Mesenteric fat pad (tissue), 1 donor: Measurements from ENCODE around the gene NNMT. TPM values are rescaled to one million over a fixed set of nuclear protein-coding genes. Genes with fewer than 3 reads are reported as not detected.
"Not testable (repeated sequence)": the region's sequence is repeated elsewhere in the genome, so short reads cannot be mapped to it uniquely, and the experiment has no call there.

Experiments used
- DNase-seq: peaks from one replicate; pipeline ENCODE4 v3.0.0-alpha.2; 2020; ENCODE audit warnings: low spot score
- total RNA-seq: library from RNA; stranded (reverse); fragmentation: NEBNext Ultra II Directional; extraction: Animal tissue kit (Norgen Biotek cat#: 25700); gene quantifications from one replicate; pipeline ENCODE4 v1.2.1, GENCODE V29; 2021
- donor health status: DM: yes; HTN: yes; CAD: no.

Gene NNMT
- total RNA-seq, 1 donor from 2014 or later = 1,405 TPM

GRCh38 chr11:114307524-114308203, 11.5 kb downstream of the NNMT start:
- no peak for DNase-seq

- DNase-seq = no peak
Measured at GRCh38 chr11:114308689-114309089, 12.5 kb downstream of the NNMT start.

- DNase-seq = no peak
Measured at GRCh38 chr11:114309517-114309916, 13.3 kb downstream of the NNMT start.

- no peak for DNase-seq
Measured at GRCh38 chr11:114310095-114310494, 13.9 kb downstream of the NNMT start.

- DNase-seq = no peak
Measured at GRCh38 chr11:114311946-114312345, 15.7 kb downstream of the NNMT start.

- no peak for DNase-seq
Measured at GRCh38 chr11:114314096-114314495, 17.9 kb downstream of the NNMT start.

GRCh38 chr11:114315749-114316368, 19.7 kb downstream of the NNMT start:
- DNase-seq = no peak

- DNase-seq = no peak
Measured at GRCh38 chr11:114316980-114317786, 21.0 kb downstream of the NNMT start.

- DNase-seq = no peak
Measured at GRCh38 chr11:114317787-114318137, 21.6 kb downstream of the NNMT start.

GRCh38 chr11:114318361-114318760, 22.2 kb downstream of the NNMT start:
- no peak for DNase-seq

GRCh38 chr11:114319716-114320328, 23.6 kb downstream of the NNMT start:
- no peak for DNase-seq

GRCh38 chr11:114321621-114322257, 25.5 kb downstream of the NNMT start:
- DNase-seq = no peak

GRCh38 chr11:114322934-114323333, 26.7 kb downstream of the NNMT start:
- DNase-seq = no peak

GRCh38 chr11:114326151-114326550, 30.0 kb downstream of the NNMT start:
- DNase-seq = no peak

- no peak for DNase-seq
Measured at GRCh38 chr11:114326776-114327175, 30.6 kb downstream of the NNMT start.

- DNase-seq = no peak
Measured at GRCh38 chr11:114330373-114330772, 34.2 kb downstream of the NNMT start.

- DNase-seq = no peak
Measured at GRCh38 chr11:114340311-114341131, 44.3 kb downstream of the NNMT start.

GRCh38 chr11:114341667-114342066, 45.5 kb downstream of the NNMT start:
- DNase-seq = not testable (repeated sequence)

GRCh38 chr11:114342476-114342875, 46.3 kb downstream of the NNMT start:
- DNase-seq = no peak

GRCh38 chr11:114343020-114343419, 46.8 kb downstream of the NNMT start:
- no peak for DNase-seq

GRCh38 chr11:114343493-114343892, 47.3 kb downstream of the NNMT start:
- DNase-seq = no peak
